H1 (cell line): ENCODE results near the gene POLRMT. TPM values are rescaled to one million over a fixed set of nuclear protein-coding genes. Genes with fewer than 3 reads are reported as not detected.

Source experiments
- CTCF ChIA-PET: fragments of 300-600 bp; sonication (Branson Sonifier 250); formaldehyde crosslinking; loops from one replicate; lab custom pipeline; 2021; ENCODE audit not compliant: partially characterized antibody; lab: Charles Lee
- POLR2A ChIA-PET: fragments of 300-600 bp; sonication (Branson Sonifier 250); formaldehyde crosslinking; loops from one replicate; lab custom pipeline; 2021; ENCODE audit warnings: inconsistent platforms; ENCODE audit not compliant: partially characterized antibody; lab: Charles Lee
- DNase-seq, 2 experiments: peaks; one replicate each; pipeline versions ENCODE4 v3.0.0 to v3.0.0-alpha.2; 2010 to 2022; ENCODE audit warnings: low spot score in 2 of 2, low read depth in 1 of 2, mixed read lengths in 1 of 2
- FAIRE-seq: peaks from 2 replicates; lab custom pipeline; 2011; peaks lifted over from hg19 to GRCh38; lab: Jason Lieb, UNC
- H2AFZ ChIP-seq: 2 replicates; pipeline ENCODE4 v1.8.1; 2012; ENCODE audit warnings: low read length, inconsistent platforms
- H2AK5ac ChIP-seq: 2 replicates; pipeline ENCODE4 v1.6.1; 2013; ENCODE audit warnings: low read depth, low read length
- H2BK120ac ChIP-seq: replicated peaks from 2 replicates; pipeline ENCODE3; 2013; ENCODE audit warnings: low read depth, low read length, inconsistent platforms
- H2BK12ac ChIP-seq: 2 replicates; pipeline ENCODE4 v1.6.1; 2013; ENCODE audit warnings: low read depth, low read length
- H2BK15ac ChIP-seq: 2 replicates; pipeline ENCODE4 v1.6.1; 2013; ENCODE audit warnings: low read length
- H2BK20ac ChIP-seq: 2 replicates; pipeline ENCODE4 v1.6.1; 2013; ENCODE audit warnings: low read length
- H2BK5ac ChIP-seq: 2 replicates; pipeline ENCODE4 v1.6.1; 2013; ENCODE audit warnings: low read depth, low read length
- H3K14ac ChIP-seq: 2 replicates; pipeline ENCODE4 v1.6.1; 2013; ENCODE audit warnings: inconsistent platforms; ENCODE audit not compliant: insufficient read length
- H3K18ac ChIP-seq: 2 replicates; pipeline ENCODE4 v1.6.1; 2013; ENCODE audit warnings: low read length; ENCODE audit errors: extremely low read depth
- H3K23ac ChIP-seq: 2 replicates; pipeline ENCODE4 v1.6.1; 2013; ENCODE audit warnings: inconsistent platforms; ENCODE audit not compliant: insufficient read length
- H3K23me2 ChIP-seq: 2 replicates; pipeline ENCODE4 v1.6.1; 2013; ENCODE audit warnings: low read depth, low read length
- H3K27ac ChIP-seq: 2 replicates; pipeline ENCODE4 v1.6.1; 2011; ENCODE audit warnings: low read depth, low read length, inconsistent platforms
- H3K27me3 ChIP-seq, 4 experiments: replicated peaks in 1 of 4; 1 replicate in 1 of 4; 2 replicates in 3 of 4; pipeline versions ENCODE4 v1.6.1 to v1.8.1; 2011 to 2013; ENCODE audit warnings: low read length in 3 of 4, mild to moderate bottlenecking in 3 of 4, inconsistent platforms in 2 of 4, mixed read lengths in 2 of 4, moderate library complexity in 1 of 4; ENCODE audit not compliant: control insufficient read depth in 3 of 4, insufficient read depth in 3 of 4; ENCODE audit errors: extremely low read depth in 1 of 4
- H3K36me3 ChIP-seq, 4 experiments: 2 replicates each; pipeline versions ENCODE4 v1.6.1 to v1.8.1; 2011 to 2013; ENCODE audit warnings: mild to moderate bottlenecking in 4 of 4, low read length in 3 of 4, moderate library complexity in 2 of 4, control low read depth in 1 of 4, inconsistent platforms in 1 of 4; ENCODE audit not compliant: insufficient read depth in 4 of 4, control insufficient read depth in 2 of 4
- H3K4ac ChIP-seq: replicated peaks from 2 replicates; pipeline ENCODE3; 2013; ENCODE audit warnings: low read length, low read depth, mixed read lengths, inconsistent platforms; ENCODE audit not compliant: insufficient read length
- H3K4me1 ChIP-seq, 4 experiments: replicated peaks in 1 of 4; 1 replicate in 1 of 4; 2 replicates in 3 of 4; pipeline versions ENCODE4 v1.6.1 to v1.8.1; 2011 to 2013; ENCODE audit warnings: low read length in 3 of 4, inconsistent platforms in 2 of 4, mixed read lengths in 1 of 4; ENCODE audit not compliant: insufficient read depth in 4 of 4, control insufficient read depth in 3 of 4
- H3K4me2 ChIP-seq, 2 experiments: 2 replicates each; pipeline versions ENCODE4 v1.6.1 to v1.8.1; 2011 to 2013; ENCODE audit warnings: low read depth in 2 of 2, low read length in 2 of 2, control low read depth in 1 of 2, inconsistent platforms in 1 of 2, mild to moderate bottlenecking in 1 of 2; ENCODE audit not compliant: insufficient read depth in 1 of 2
- H3K4me3 ChIP-seq, 4 experiments: fragments of 200-600, 300-600 bp in 1 of 4; sonication (generic), shearing (Covaris generic), sonication (Bioruptor Twin) in 1 of 4; 2 replicates each; pipeline versions ENCODE4 v1.5.1 to v1.8.1; 2011 to 2016; ENCODE audit warnings: low read length in 4 of 4, low read depth in 3 of 4, control low read depth in 2 of 4, inconsistent platforms in 2 of 4, mild to moderate bottlenecking in 2 of 4, mixed read lengths in 1 of 4, moderate library complexity in 1 of 4; ENCODE audit not compliant: insufficient read depth in 2 of 4; ENCODE audit errors: extremely low read depth in 1 of 4
- H3K56ac ChIP-seq: replicated peaks from 2 replicates; pipeline ENCODE3; 2013; ENCODE audit warnings: low read depth, mild to moderate bottlenecking, mixed read lengths, low read length, inconsistent platforms; ENCODE audit not compliant: insufficient read length
- H3K79me1 ChIP-seq: 2 replicates; pipeline ENCODE4 v1.6.1; 2013; ENCODE audit warnings: low read depth, low read length, control low read depth
- H3K79me2 ChIP-seq, 2 experiments: 2 replicates each; pipeline versions ENCODE4 v1.6.1 to v1.8.1; 2012 to 2013; ENCODE audit warnings: low read length in 2 of 2, mild to moderate bottlenecking in 2 of 2, inconsistent platforms in 1 of 2; ENCODE audit not compliant: insufficient read depth in 2 of 2, control insufficient read depth in 1 of 2
- H3K9ac ChIP-seq, 4 experiments: replicated peaks in 1 of 4; 1 replicate in 1 of 4; 2 replicates in 3 of 4; pipeline versions ENCODE4 v1.6.1 to v1.8.1; 2011 to 2013; ENCODE audit warnings: low read depth in 3 of 4, low read length in 3 of 4, control low read depth in 2 of 4, mild to moderate bottlenecking in 2 of 4, moderate library complexity in 2 of 4, inconsistent platforms in 1 of 4; ENCODE audit errors: extremely low read depth in 1 of 4
- H3K9me3 ChIP-seq, 2 experiments: 2 replicates each; pipeline versions ENCODE4 v1.6.1 to v1.8.1; 2012 to 2013; ENCODE audit warnings: mild to moderate bottlenecking in 2 of 2, moderate library complexity in 2 of 2, control low read depth in 1 of 2, inconsistent platforms in 1 of 2, low read depth in 1 of 2, low read length in 1 of 2, mixed read lengths in 1 of 2; ENCODE audit not compliant: insufficient read depth in 2 of 2
- H4K20me1 ChIP-seq, 2 experiments: replicated peaks in 1 of 2; 2 replicates each; pipeline versions ENCODE3 to v1.8.1; 2011 to 2013; ENCODE audit warnings: inconsistent platforms in 2 of 2, low read length in 2 of 2, mild to moderate bottlenecking in 1 of 2; ENCODE audit not compliant: insufficient read depth in 2 of 2, control insufficient read depth in 1 of 2
- H4K5ac ChIP-seq: 2 replicates; pipeline ENCODE4 v1.6.1; 2013; ENCODE audit warnings: low read length, low read depth, mixed read lengths, inconsistent platforms; ENCODE audit not compliant: insufficient read length
- H4K8ac ChIP-seq: 2 replicates; pipeline ENCODE4 v1.8.0; 2013; ENCODE audit warnings: mild to moderate bottlenecking, moderate library complexity, low read length, inconsistent platforms; ENCODE audit not compliant: insufficient read depth; ENCODE audit errors: extremely low read depth
- H4K91ac ChIP-seq: replicated peaks from 2 replicates; pipeline ENCODE3; 2013; ENCODE audit warnings: low read length, mixed read lengths, inconsistent platforms; ENCODE audit not compliant: insufficient read length
- ASH2L ChIP-seq: fragments of 200-600, 300-600 bp; sonication (generic); IDR thresholded peaks from one replicate; pipeline ENCODE4 v1.7.1; 2017; ENCODE audit warnings: low read length
- ATF2 ChIP-seq: IDR thresholded peaks from 2 replicates; pipeline ENCODE4 v1.6.1; 2012; ENCODE audit warnings: low read length, inconsistent platforms
- CTCF ChIP-seq, 3 experiments: IDR thresholded peaks; 1 replicate in 2 of 3; 2 replicates in 1 of 3; pipeline versions ENCODE4 v1.5.1 to v1.6.1; 2011; ENCODE audit warnings: low read length in 3 of 3, mild to moderate bottlenecking in 3 of 3, inconsistent platforms in 2 of 3, low read depth in 1 of 3, moderate library complexity in 1 of 3; ENCODE audit not compliant: insufficient read depth in 1 of 3; ENCODE audit errors: control extremely low read depth in 1 of 3
- GABPA ChIP-seq: IDR thresholded peaks from 2 replicates; pipeline ENCODE4 v1.6.1; 2011; ENCODE audit warnings: mild to moderate bottlenecking, low read length, moderate library complexity, borderline replicate concordance; ENCODE audit not compliant: insufficient read depth
- JUN ChIP-seq: IDR thresholded peaks from 2 replicates; pipeline ENCODE4 v1.6.1; 2011; ENCODE audit warnings: low read depth, mild to moderate bottlenecking, improper control_type of control experiment, low read length
- NRF1 ChIP-seq: IDR thresholded peaks from 2 replicates; pipeline ENCODE4 v1.6.1; 2011; ENCODE audit warnings: mild to moderate bottlenecking, low read depth, low read length, improper control_type of control experiment
- RBBP5 ChIP-seq: IDR thresholded peaks from 2 replicates; pipeline ENCODE4 v1.7.1; 2012; ENCODE audit warnings: low read depth, mild to moderate bottlenecking, inconsistent platforms, low read length, moderate library complexity, borderline replicate concordance
- SIX5 ChIP-seq: IDR thresholded peaks from 2 replicates; pipeline ENCODE4 v1.6.1; 2011; ENCODE audit warnings: mild to moderate bottlenecking, low read depth, low read length
- TCF12 ChIP-seq: IDR thresholded peaks from 2 replicates; pipeline ENCODE4 v1.6.1; 2011; ENCODE audit warnings: low read depth, mild to moderate bottlenecking, low read length
- WGBS, 2 experiments: shearing (Covaris generic) in 1 of 2; methylation state at CpG; one replicate each; pipeline versions ENCODE4 v1.1.6 to v1.1.7; 2013 to 2015; ENCODE audit warnings: low lambda C conversion rate in 2 of 2, mixed read lengths in 2 of 2, inconsistent platforms in 1 of 2, low coverage in 1 of 2, missing lambda C conversion rate in 1 of 2; ENCODE audit not compliant: insufficient replicate concordance in 2 of 2, insufficient coverage in 1 of 2, insufficient read length in 1 of 2; ENCODE audit errors: extremely low coverage in 1 of 2, missing lambda C conversion rate in 1 of 2; 5-methylcytosine and 5-hydroxymethylcytosine counted together
- polyA plus RNA-seq, 7 experiments: library from polyadenylated mRNA; depleted of rRNA in 3 of 7; stranded (reverse) in 5 of 7; unstranded in 2 of 7; fragments of >200 nt in 5 of 7; fragments of 200-250 nt in 2 of 7; gene quantifications; 1 replicate in 5 of 7; 2 replicates in 1 of 7; 4 replicates in 1 of 7; pipeline versions ENCODE4 v1.2.1 to v1.2.3, GENCODE V29; 2011 to 2013; ENCODE audit warnings: missing spikeins in 2 of 7, mixed read lengths in 2 of 7
- total RNA-seq: library from RNA; stranded (reverse); fragmentation: NEBNext Ultra II Directional; extraction: Animal tissue kit (Norgen Biotek cat#: 25700); gene quantifications from 2 replicates; pipeline ENCODE4 v1.2.1, GENCODE V29; 2021

POLRMT gene
- total and polyA plus RNA-seq, 2 of the 8 experiments (the other 6 are each of a cell fraction or from before 2014, with no cell fraction given), result 93.0 to 111 TPM

- Histone ChIP-seq H2BK20ac (no peak overlapping the region), H3K27ac (no peak overlapping the region), H3K56ac (no peak overlapping the region), H3K18ac (no peak overlapping the region), H3K23ac (no peak overlapping the region), H3K4me2 (no peak overlapping the region), H2BK120ac (no peak overlapping the region), H3K79me1 (no peaks in the 10 kb centered on the region), H3K4ac (no peak overlapping the region), H3K14ac (no peak overlapping the region), H2AK5ac (no peak overlapping the region), H3K36me3 (peaks cover 0 to 4% (median 0%) of the 10 kb centered on the region in 4 experiments; a peak in 1 of 8 replicates), H2AFZ (no peak overlapping the region), H3K4me3 (no peak overlapping the region), H3K23me2 (peaks cover 2% of the 10 kb centered on the region; the same call in 1 of the 2 replicates), H4K91ac (no peak overlapping the region), H2BK12ac (no peak overlapping the region), H4K8ac (no peak overlapping the region), H3K79me2 (no peaks in the 10 kb centered on the region), H2BK5ac (no peak overlapping the region), H3K9me3 (no peaks in the 10 kb centered on the region), H4K20me1 (peaks cover 4 to 9% of the 10 kb centered on the region in 2 experiments), H3K27me3 (peaks cover 13 to 27% (median 20%) of the 10 kb centered on the region in 4 experiments), H3K9ac (no peak overlapping the region), H2BK15ac (no peak overlapping the region), H4K5ac (no peak overlapping the region), H3K4me1 (no peaks in the 10 kb centered on the region)
- 85% methylated on average over 23 of the region's 24 CpGs; no CpG with 5 or more reads in 1 of the 2 experiments for WGBS, 2 experiments
- ChIA-PET POLR2A (interaction anchor here (0.9 to 1.0 kb wide), 2 partner anchors 10 to 53 kb away, joined by 3 to 6 read pairs; no protein-coding TSS in a partner anchor), CTCF (interaction anchor here (1.0 to 1.2 kb wide), 3 partner anchors 12 to 61 kb away, joined by 3 read pairs; no protein-coding TSS in a partner anchor)
- DNase-seq (no peak), FAIRE-seq (no peak)
- TF ChIP-seq JUN (no peak), GABPA (no peak), ATF2 (no peak), RBBP5 (no peak), ASH2L (no peak), SIX5 (no peak), TCF12 (no peak), NRF1 (no peak), CTCF (IDR thresholded peaks at IDR 0.05; ENCODE audit: control extremely low read depth in 1 of 3, insufficient read depth in 1 of 3, low read depth in 1 of 3, low read length in 3 of 3) (no peak)
These were observed 39.0 kb downstream of the POLRMT start for GRCh38 chr19:594265-594870.
